ENCODE measurements around the gene CCNYL1. TPM values are rescaled to one million over a fixed set of nuclear protein-coding genes. Genes with fewer than 3 reads are reported as not detected.

The CCNYL1 gene
- 8.5 and 8.9 TPM in 2 replicates for total RNA-seq (2012; rRNA removed)

GRCh38 chr2:207710814-207711740 lies at the start of gene CCNYL1:
Gene CCNYL1, plus strand, starts transcription at chr2:207711640. Its CDS starts 257 bp downstream, at chr2:207711897.
- Histone ChIP-seq H3K36me3 (ENCODE audit: insufficient read depth, low read length) (no peaks in the 10 kb centered on the region), H3K4me3 (ENCODE audit: low read length) (peak within 1 kb of the TSS; percentile 90), H3K27me3 (ENCODE audit: control insufficient read depth, insufficient read depth, low read length) (no peaks in the 10 kb centered on the region), H3K4me1 (ENCODE audit: control insufficient read depth, insufficient read depth, low read length) (peaks cover 16% of the 10 kb centered on the region), H3K9ac (ENCODE audit: low read depth, low read length) (peak within 1 kb of the TSS; percentile 91), H3K9me3 (replicated peaks; ENCODE audit: low read length) (no peaks in the 10 kb centered on the region), H3K4me2 (ENCODE audit: low read length) (peak within 1 kb of the TSS; percentile 92)

GRCh38 chr2:207662203-207662602 lies 49.2 kb upstream of the CCNYL1 start:
- Histone ChIP-seq H3K9ac (ENCODE audit: low read depth, low read length) (no peak overlapping the region), H3K27me3 (ENCODE audit: control insufficient read depth, insufficient read depth, low read length) (no peaks in the 10 kb centered on the region), H3K9me3 (replicated peaks; ENCODE audit: low read length) (no peaks in the 10 kb centered on the region), H3K36me3 (ENCODE audit: insufficient read depth, low read length) (no peaks in the 10 kb centered on the region), H3K4me1 (ENCODE audit: control insufficient read depth, insufficient read depth, low read length) (peaks cover 6% of the 10 kb centered on the region), H3K4me3 (ENCODE audit: low read length) (no peak overlapping the region), H3K4me2 (ENCODE audit: low read length) (no peak overlapping the region)

GRCh38 chr2:207663870-207664545 lies 47.4 kb upstream of the CCNYL1 start:
- Histone ChIP-seq H3K4me3 (ENCODE audit: low read length) (no peak overlapping the region), H3K27me3 (ENCODE audit: control insufficient read depth, insufficient read depth, low read length) (no peaks in the 10 kb centered on the region), H3K36me3 (ENCODE audit: insufficient read depth, low read length) (no peaks in the 10 kb centered on the region), H3K9ac (ENCODE audit: low read depth, low read length) (no peak overlapping the region), H3K4me2 (ENCODE audit: low read length) (no peak overlapping the region), H3K4me1 (ENCODE audit: control insufficient read depth, insufficient read depth, low read length) (peaks cover 6% of the 10 kb centered on the region), H3K9me3 (replicated peaks; ENCODE audit: low read length) (no peaks in the 10 kb centered on the region)

GRCh38 chr2:207670887-207671286 lies 40.6 kb upstream of the CCNYL1 start:
- Histone ChIP-seq H3K9me3 (replicated peaks; ENCODE audit: low read length) (no peaks in the 10 kb centered on the region), H3K4me2 (ENCODE audit: low read length) (no peak overlapping the region), H3K27me3 (ENCODE audit: control insufficient read depth, insufficient read depth, low read length) (peaks cover 8% of the 10 kb centered on the region), H3K4me3 (ENCODE audit: low read length) (no peak overlapping the region), H3K9ac (ENCODE audit: low read depth, low read length) (no peak overlapping the region), H3K36me3 (ENCODE audit: insufficient read depth, low read length) (no peaks in the 10 kb centered on the region), H3K4me1 (ENCODE audit: control insufficient read depth, insufficient read depth, low read length) (no peaks in the 10 kb centered on the region)

- Histone ChIP-seq H3K4me3 (ENCODE audit: low read length) (no peak overlapping the region), H3K36me3 (ENCODE audit: insufficient read depth, low read length) (no peaks in the 10 kb centered on the region), H3K27me3 (ENCODE audit: control insufficient read depth, insufficient read depth, low read length) (peaks cover 8% of the 10 kb centered on the region), H3K4me2 (ENCODE audit: low read length) (no peak overlapping the region), H3K9me3 (replicated peaks; ENCODE audit: low read length) (no peaks in the 10 kb centered on the region), H3K4me1 (ENCODE audit: control insufficient read depth, insufficient read depth, low read length) (peaks cover 12% of the 10 kb centered on the region), H3K9ac (ENCODE audit: low read depth, low read length) (no peak overlapping the region)
These were observed 38.0 kb upstream of the CCNYL1 start for GRCh38 chr2:207673431-207673830.

GRCh38 chr2:207674266-207674774 lies 37.1 kb upstream of the CCNYL1 start:
- Histone ChIP-seq H3K4me1 (ENCODE audit: control insufficient read depth, insufficient read depth, low read length) (peaks cover 12% of the 10 kb centered on the region), H3K9me3 (replicated peaks; ENCODE audit: low read length) (no peaks in the 10 kb centered on the region), H3K9ac (ENCODE audit: low read depth, low read length) (no peak overlapping the region), H3K27me3 (ENCODE audit: control insufficient read depth, insufficient read depth, low read length) (peaks cover 13% of the 10 kb centered on the region), H3K4me3 (ENCODE audit: low read length) (no peak overlapping the region), H3K4me2 (ENCODE audit: low read length) (no peak overlapping the region), H3K36me3 (ENCODE audit: insufficient read depth, low read length) (no peaks in the 10 kb centered on the region)

- Histone ChIP-seq H3K27me3 (ENCODE audit: control insufficient read depth, insufficient read depth, low read length) (peaks cover 17% of the 10 kb centered on the region), H3K4me2 (ENCODE audit: low read length) (no peak overlapping the region), H3K36me3 (ENCODE audit: insufficient read depth, low read length) (no peaks in the 10 kb centered on the region), H3K4me3 (ENCODE audit: low read length) (no peak overlapping the region), H3K9me3 (replicated peaks; ENCODE audit: low read length) (no peaks in the 10 kb centered on the region), H3K9ac (ENCODE audit: low read depth, low read length) (no peak overlapping the region), H3K4me1 (ENCODE audit: control insufficient read depth, insufficient read depth, low read length) (peaks cover 12% of the 10 kb centered on the region)
These were observed 36.6 kb upstream of the CCNYL1 start for GRCh38 chr2:207674826-207675225.

GRCh38 chr2:207676827-207677354 lies 34.5 kb upstream of the CCNYL1 start:
- Histone ChIP-seq H3K9me3 (replicated peaks; ENCODE audit: low read length) (no peaks in the 10 kb centered on the region), H3K4me3 (ENCODE audit: low read length) (peak overlapping the region; percentile 15), H3K9ac (ENCODE audit: low read depth, low read length) (peak overlapping the region; percentile 39)

GRCh38 chr2:207681431-207681830 lies 30.0 kb upstream of the CCNYL1 start:
- Histone ChIP-seq H3K4me2 (ENCODE audit: low read length) (no peak overlapping the region), H3K27me3 (ENCODE audit: control insufficient read depth, insufficient read depth, low read length) (peaks cover 22% of the 10 kb centered on the region), H3K9me3 (replicated peaks; ENCODE audit: low read length) (no peaks in the 10 kb centered on the region), H3K4me3 (ENCODE audit: low read length) (no peak overlapping the region), H3K36me3 (ENCODE audit: insufficient read depth, low read length) (no peaks in the 10 kb centered on the region), H3K9ac (ENCODE audit: low read depth, low read length) (no peak overlapping the region), H3K4me1 (ENCODE audit: control insufficient read depth, insufficient read depth, low read length) (peaks cover 27% of the 10 kb centered on the region)

More at GRCh38 chr2:207676827-207677354, 34.5 kb upstream of the CCNYL1 start:
- Histone ChIP-seq H3K36me3 (ENCODE audit: insufficient read depth, low read length) (no peaks in the 10 kb centered on the region), H3K4me2 (ENCODE audit: low read length) (peak overlapping the region; percentile 66), H3K4me1 (ENCODE audit: control insufficient read depth, insufficient read depth, low read length) (peaks cover 12% of the 10 kb centered on the region), H3K27me3 (ENCODE audit: control insufficient read depth, insufficient read depth, low read length) (peaks cover 29% of the 10 kb centered on the region)

- H3K9me3 ChIP-seq (replicated peaks; ENCODE audit: low read length), result no peaks in the 10 kb centered on the region
- peaks cover 22% of the 10 kb centered on the region for H3K27me3 ChIP-seq (ENCODE audit: control insufficient read depth, insufficient read depth, low read length)
- H3K36me3 ChIP-seq (ENCODE audit: insufficient read depth, low read length), result no peaks in the 10 kb centered on the region
- H3K4me2 ChIP-seq (ENCODE audit: low read length), result no peak overlapping the region
- no peak overlapping the region for H3K9ac ChIP-seq (ENCODE audit: low read depth, low read length)
- no peak overlapping the region for H3K4me3 ChIP-seq (ENCODE audit: low read length)
- H3K4me1 ChIP-seq (ENCODE audit: control insufficient read depth, insufficient read depth, low read length), result peaks cover 17% of the 10 kb centered on the region
These were observed 28.9 kb upstream of the CCNYL1 start for GRCh38 chr2:207682557-207682956.

GRCh38 chr2:207683438-207683837 lies 28.0 kb upstream of the CCNYL1 start:
- peak overlapping the region; percentile 44 for H3K9ac ChIP-seq (ENCODE audit: low read depth, low read length)
- H3K4me3 ChIP-seq (ENCODE audit: low read length), result peak overlapping the region; percentile 37
- peaks cover 25% of the 10 kb centered on the region for H3K27me3 ChIP-seq (ENCODE audit: control insufficient read depth, insufficient read depth, low read length)

More at GRCh38 chr2:207683438-207683837, 28.0 kb upstream of the CCNYL1 start:
- Histone ChIP-seq H3K36me3 (ENCODE audit: insufficient read depth, low read length) (no peaks in the 10 kb centered on the region), H3K4me1 (ENCODE audit: control insufficient read depth, insufficient read depth, low read length) (peaks cover 16% of the 10 kb centered on the region), H3K4me2 (ENCODE audit: low read length) (peak overlapping the region; percentile 63), H3K9me3 (replicated peaks; ENCODE audit: low read length) (no peaks in the 10 kb centered on the region)

All from skeletal muscle satellite cell (primary cell).